HPDE6-E6E7 (cell line): ENCODE measurements around the gene S100A11.
"Not testable (repeated sequence)": the region's sequence is repeated elsewhere in the genome, so short reads cannot be mapped to it uniquely, and the experiment has no call there.

Source experiments
- DNase-seq: peaks from one replicate; pipeline ENCODE4 v3.0.0; 2011; ENCODE audit warnings: missing footprints; ENCODE audit errors: extremely low spot score

S100A11 gene

GRCh38 chr1:152036267-152037216 lies at the start of gene S100A11:
TSS of gene S100A11 (minus strand) at chr1:152037004. CDS start at chr1:152036915, 89 bp downstream.
- DNase-seq = peak; percentile 79

- no peak for DNase-seq
These were observed 48.0 kb upstream of the S100A11 start for GRCh38 chr1:152084853-152085252.

GRCh38 chr1:152081026-152081425 lies 44.2 kb upstream of the S100A11 start:
- not testable (repeated sequence) for DNase-seq

DNA sequence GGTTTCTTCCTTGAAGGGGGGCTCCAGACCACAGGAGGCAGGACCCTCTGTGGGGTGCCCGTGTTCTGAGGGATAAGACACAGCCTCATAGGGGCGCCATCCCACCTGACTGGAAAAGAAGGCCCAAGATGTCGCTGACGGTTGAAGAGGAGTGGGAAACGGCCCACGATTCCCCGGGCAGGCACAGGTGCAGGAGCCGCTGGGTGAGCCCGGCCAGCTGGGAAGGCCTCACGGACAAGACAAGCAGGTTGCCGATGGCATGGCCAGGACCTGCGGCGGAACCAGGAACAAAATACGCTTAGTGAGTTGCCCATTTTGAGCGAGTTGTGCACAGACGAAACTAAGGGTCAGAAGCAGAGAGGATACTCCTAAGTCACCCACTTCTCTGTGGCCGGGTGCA lies 43.7 kb upstream of the S100A11 start:
- not testable (repeated sequence) for DNase-seq

DNA sequence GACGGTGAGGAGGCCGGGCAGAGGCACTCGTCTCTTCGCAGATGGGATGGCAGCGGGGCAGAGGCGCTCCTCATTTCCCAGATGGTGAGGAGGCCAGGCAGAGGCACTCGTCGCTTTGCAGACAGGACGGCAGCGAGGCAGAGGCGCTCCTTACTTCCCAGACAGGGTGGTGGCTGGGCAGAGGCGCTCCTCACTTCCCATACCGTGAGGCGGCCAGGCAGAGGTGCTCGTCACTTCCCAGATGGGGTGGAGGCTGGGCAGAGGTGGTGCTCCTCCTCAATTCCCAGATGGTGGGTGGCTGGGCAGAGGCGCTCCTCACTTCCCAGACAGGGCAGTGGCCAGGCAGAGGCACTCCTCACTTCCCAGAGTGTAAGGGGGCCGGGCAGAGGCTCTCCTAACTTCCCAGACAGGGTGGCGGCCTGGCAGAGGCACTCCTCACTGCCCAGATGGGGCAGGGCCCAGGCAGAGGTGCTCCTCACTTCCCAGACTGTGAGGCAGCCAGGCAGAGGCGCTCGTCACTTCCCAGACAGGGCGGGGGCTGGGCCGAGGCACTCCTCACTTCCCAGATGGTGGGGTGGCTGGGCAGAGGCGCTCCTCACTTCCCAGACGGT lies 42.1 kb upstream of the S100A11 start:
- DNase-seq = no peak

- no peak for DNase-seq
These were observed 35.5 kb upstream of the S100A11 start for GRCh38 chr1:152072311-152072710.

DNA sequence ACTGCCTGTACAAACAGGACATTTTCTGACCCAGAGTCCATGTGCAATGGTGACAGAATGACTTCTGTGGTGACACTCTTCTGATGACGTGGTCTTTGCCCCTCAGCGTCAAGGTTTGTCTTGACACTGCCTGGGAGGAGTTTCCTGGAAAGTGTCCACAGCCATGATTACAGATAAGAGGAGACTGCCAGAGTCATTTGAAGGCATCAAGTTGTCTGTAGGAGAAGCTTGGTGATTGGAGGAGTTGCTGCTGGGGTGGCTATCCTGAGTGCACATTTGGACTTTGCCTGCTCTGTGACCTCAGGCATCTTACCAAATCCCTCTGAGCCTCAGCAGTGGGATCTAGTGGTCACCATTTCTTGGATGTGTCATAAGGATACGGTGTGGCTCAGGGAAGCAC lies 34.3 kb upstream of the S100A11 start:
- no peak for DNase-seq

DNA sequence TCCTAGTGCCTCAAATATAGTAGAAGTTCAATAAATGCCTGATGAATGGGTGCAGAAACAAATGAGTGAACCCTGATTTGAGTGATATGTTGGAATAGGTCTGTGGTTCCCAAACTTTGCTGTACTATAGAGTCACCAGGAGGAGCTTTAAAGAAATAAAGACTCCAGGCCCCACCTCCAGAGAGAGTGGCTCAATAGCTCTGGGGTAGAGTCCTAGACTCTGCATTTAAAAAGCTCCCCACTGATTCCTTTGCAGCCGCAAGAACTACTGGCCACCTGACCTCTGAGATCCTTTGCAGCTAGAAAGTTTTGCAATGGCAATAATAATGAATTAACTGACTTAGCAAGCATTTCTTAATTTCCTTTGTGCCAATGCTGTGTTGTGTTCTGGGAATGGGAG lies 31.1 kb upstream of the S100A11 start:
- DNase-seq = no peak

GRCh38 chr1:152067150-152067549 lies 30.3 kb upstream of the S100A11 start:
- DNase-seq = no peak

DNA sequence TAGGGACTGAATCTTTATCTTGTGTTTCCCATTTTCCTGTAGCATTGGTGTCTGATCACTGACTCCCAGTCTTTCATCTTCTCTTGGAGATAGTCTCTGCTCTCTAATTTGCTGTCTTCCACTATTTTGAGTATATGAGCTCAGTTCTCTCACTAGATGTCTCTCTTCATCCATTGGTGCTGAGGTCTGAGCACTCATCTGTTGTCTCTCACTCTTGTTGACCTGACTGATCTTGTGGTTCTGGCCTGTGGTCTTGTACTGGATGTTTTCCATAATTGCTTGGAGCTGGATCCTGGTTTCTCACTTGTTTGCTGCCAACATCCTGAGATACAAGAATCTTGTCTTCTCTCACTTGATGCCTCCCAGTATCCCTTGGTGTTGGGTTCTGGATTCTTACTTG lies 25.1 kb upstream of the S100A11 start:
- DNase-seq = no peak

DNA sequence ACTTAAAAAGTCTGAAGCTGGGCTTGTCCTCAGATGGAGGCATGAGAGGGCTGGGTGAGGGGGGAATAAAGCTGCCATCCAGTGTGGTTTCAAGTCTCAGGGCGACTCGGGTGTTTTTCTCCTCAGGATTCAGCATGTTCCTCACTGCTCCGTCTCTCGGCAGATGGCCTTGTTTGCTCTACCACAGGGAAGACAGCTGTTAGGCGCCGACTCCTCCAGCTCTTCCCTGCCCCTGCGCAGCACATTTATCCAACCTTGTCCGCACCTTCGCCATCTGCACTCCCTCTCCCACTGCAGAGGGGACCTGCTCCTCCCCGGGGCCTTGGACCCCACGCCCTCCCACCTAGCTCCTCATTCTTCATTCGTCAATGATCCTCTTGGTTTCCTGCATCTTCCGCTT lies 16.6 kb upstream of the S100A11 start:
- DNase-seq = no peak

- DNase-seq = peak; percentile 79
These were observed 15.8 kb upstream of the S100A11 start for GRCh38 chr1:152052606-152053005.

DNA sequence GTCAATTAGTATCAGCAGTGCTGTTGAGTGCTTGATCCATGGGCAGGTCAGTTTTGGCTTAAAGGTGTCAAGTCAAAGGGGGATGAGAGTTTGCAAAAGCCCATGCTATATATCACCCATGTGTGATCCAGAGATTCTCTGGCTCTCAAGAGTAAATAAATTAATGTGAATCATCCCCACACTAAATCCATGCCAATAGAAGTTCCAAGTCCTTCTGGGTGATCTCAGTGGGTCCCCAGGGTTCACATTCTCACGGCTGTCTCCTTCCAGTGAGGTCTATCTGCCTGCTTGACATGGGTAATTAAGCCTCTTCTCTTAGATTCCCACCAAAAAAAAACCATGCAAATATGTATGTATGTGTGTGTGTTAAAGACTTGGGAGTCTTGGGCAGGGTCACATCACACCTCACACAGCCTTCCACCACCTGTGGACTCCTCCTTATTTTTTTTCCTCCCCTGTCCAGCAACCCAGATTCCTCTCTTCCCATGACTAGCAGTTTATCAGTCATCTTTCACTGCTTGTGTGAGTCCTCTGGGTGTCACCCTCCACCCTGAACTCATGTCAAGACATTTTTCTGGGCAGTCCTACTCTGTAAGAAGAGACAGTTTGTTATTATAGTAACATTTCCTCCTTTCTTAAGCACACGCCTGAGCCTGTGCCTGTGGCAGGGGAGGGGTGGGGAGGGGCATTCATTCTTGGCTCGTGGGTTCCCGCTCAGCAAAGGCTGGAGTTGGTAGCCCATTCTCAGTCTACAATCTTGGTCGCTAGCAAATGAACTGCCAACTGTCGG lies 14.3 kb upstream of the S100A11 start:
- peak; percentile 65 for DNase-seq

GRCh38 chr1:152049291-152050083 lies 12.7 kb upstream of the S100A11 start:
- no peak for DNase-seq

GRCh38 chr1:152048416-152049009 lies 11.7 kb upstream of the S100A11 start:
- peak; percentile 80 for DNase-seq

DNA sequence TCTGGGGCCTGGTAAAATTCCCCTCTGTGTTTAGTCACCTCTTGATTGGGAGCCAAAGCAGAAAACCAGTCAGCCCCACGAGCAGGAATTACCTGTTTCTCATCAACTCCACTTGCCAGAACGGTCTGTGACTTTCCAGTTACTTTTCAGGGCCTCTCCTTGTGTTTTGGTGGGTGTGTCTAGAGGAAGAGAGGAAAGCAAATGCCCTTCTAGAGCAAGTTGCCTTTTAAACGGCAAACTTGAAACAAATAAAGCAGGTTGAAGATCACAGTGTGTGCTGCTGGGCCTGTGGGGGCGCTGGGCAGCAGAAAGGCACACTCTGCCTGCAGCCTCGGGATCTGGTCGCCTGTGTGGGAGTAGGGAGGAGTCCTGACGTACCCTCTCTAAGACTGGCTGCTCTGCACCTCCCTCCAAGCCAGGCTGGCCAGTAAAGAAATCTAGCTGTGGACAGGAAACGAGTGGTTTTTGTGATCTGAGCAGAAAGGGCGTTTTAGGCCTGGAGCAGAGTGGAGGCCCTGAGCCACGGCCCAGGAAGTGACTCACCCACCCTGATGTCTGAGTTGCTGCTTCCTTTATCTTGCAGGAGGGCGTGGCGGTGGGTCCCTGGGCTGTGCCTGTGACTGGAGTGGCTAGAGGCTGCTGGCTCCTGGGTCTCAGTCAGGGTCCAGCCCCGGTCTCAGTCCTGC lies 11.1 kb upstream of the S100A11 start:
- peak; percentile 87 for DNase-seq

GRCh38 chr1:152047413-152047729 lies 10.6 kb upstream of the S100A11 start:
- no peak for DNase-seq

DNA sequence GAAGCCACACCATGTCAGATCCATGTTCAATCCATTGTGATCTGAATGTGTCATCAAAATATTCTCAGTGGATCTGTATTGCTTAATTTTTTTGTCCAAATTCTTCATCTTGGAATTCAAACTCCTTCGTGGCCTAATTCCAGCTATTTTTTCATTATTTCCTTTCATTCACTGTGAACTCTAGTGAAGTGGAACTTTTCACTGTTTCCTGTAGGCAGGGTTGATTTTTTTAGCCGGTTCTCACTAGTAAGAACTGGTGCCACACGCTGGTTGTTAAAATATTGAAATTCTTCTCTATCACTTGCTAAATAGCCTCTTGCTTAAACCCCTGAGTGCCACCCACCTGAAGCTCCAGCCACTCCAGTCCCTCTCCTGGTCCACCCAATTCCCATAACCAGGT lies 7.6 kb upstream of the S100A11 start:
- no peak for DNase-seq

DNA sequence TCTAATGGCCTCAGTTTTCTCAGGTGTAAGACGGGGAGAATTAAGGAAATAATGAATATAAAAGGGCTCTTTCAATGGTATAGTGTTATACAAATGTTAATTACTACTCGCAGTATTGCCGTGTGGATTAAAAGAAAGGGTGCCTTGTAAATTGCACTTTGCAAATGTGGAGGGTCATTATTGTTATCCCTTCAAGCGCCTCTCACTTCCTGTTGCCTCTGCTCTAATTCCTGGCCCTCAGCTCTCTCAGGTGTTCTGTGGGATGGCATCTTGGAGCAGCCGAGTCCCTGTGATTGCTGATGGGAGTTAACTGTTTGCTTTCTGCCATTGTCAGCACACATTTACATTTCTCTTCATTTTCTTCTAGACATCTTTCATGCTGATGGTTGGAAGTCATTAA lies 7.1 kb upstream of the S100A11 start:
- no peak for DNase-seq

DNA sequence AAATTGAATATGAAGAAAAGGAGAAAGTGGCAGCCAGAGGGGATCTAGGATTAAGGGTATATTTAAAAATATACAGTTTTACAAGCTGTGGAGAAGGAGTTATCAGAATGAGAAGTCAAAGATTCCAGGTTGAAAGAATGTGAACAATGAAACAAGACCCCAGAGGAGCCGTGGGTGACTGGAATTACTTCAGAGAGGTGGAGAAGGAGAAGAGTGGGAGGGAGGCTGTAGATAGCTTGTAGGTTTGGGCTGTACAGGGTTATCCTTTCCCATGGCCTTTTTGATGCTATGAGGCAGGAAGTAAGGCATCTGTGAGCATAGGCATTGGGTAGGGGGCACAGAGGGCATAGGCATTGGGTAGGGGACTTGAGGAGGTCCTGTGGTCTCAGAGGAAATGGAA lies 5.2 kb upstream of the S100A11 start:
- no peak for DNase-seq

DNA sequence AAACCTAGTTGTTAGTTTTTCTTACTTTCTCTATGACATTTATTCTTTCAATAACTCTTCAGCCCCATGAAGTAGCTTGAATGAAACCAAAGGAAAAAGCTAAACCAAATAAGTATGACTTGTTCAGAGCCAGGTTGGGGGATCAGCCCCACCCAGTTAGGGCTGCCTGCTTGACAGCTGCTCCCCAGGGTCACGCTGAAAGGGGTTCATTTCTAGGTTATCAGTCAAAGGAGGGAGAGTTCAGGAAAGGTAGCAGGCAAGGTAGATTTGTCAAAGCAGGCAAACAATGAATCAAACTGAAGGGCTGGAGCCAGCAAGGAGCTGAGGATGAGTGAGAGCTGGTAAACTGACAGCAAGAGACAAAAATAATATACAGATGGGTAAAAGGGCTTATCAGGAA lies 3.1 kb upstream of the S100A11 start:
- DNase-seq = no peak
